Measurements from ENCODE around the gene PRSS21.

- TF ChIP-seq CTCF (IDR thresholded peaks at IDR 0.05; ENCODE audit: low read depth, low read length, poor library complexity, severe bottlenecking) (no peak), EZH2phosphoT487 (IDR thresholded peaks at IDR 0.05; ENCODE audit: borderline replicate concordance, low read length) (no peak)
Observed at GRCh38 chr16:2819939-2820835, 3.1 kb downstream of the PRSS21 start.

Data from DOHH2 (cell line).